ENCODE results near the gene LY6G6C.

The LY6G6C gene

DNA sequence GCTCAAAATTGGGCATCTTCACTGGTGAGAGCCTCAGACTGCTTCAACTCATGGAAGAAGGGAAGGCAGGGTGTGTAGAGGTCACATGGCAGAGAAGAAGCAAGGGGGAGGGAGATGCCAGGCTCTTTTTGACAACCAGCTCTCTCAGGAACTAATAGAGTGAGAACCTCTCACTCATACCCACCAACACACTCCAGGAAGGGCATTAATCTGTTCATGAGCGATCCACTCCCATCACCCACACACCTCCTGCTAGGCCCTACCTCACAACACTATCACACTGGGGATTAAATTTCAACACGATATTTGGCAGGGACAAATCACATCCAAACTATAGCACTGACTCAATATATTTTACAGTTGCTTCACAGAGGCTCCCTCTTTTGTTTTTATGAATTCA is 20.3 kb upstream of the LY6G6C start:
- DNase-seq (ENCODE audit: low spot score) = no peak

GRCh38 chr6:31740397-31741223 is 19.1 kb upstream of the LY6G6C start:
- DNase-seq (ENCODE audit: low spot score) = no peak

GRCh38 chr6:31739639-31740396 is 18.3 kb upstream of the LY6G6C start, which contains the start of gene MSH5:
Gene MSH5 (plus strand): TSS chr6:31740005. CDS start chr6:31740467, 462 bp downstream.
- DNase-seq (ENCODE audit: low spot score) = peak; percentile 98

DNA sequence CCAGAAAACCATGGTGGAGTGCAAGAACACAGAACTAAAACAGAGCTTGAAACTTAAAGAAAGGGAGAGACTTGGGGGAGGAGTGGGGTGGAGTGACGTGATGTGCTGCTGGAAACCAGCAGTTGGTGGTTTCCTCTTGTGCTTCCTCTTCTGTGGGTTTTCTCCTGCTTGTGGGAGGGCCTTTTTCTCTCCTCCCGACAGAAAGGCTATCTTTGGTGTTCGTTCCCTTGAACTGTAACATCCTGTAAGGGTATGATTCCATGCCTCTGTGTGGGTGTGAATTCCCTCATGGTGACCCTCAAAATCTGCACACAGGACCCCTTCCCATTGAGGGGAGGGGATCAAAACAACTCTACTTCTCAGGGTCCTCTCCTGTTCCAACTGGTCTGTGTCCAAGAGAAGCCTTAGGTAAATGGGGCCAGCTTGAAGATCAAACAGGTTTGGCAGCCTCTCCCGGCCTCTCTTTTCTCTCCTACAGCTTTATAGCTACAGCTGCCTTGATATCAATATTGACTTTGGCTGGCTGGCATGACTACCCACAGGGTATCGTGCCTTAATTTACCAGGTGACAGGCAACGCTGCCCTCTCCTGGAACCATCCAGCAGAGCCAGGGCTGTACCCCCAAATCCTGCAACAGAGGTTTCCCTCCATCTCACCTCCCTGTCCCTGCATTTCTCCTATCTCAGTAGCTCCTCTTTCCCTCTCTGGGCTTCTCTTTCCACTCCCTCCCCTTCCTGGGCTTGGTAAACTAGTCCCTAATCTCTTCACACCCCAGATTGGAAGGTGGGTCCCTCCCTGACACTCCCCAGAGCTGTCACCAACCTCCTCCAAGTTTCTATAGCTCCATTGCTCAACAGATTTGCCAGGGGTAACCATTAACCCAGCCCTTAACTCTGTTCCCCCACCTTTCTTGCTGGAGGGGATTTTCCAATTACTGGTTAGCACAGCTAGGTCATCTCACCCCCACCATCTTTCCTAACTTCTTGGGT is 16.7 kb upstream of the LY6G6C start:
- DNase-seq (ENCODE audit: low spot score) = peak; percentile 82

DNA sequence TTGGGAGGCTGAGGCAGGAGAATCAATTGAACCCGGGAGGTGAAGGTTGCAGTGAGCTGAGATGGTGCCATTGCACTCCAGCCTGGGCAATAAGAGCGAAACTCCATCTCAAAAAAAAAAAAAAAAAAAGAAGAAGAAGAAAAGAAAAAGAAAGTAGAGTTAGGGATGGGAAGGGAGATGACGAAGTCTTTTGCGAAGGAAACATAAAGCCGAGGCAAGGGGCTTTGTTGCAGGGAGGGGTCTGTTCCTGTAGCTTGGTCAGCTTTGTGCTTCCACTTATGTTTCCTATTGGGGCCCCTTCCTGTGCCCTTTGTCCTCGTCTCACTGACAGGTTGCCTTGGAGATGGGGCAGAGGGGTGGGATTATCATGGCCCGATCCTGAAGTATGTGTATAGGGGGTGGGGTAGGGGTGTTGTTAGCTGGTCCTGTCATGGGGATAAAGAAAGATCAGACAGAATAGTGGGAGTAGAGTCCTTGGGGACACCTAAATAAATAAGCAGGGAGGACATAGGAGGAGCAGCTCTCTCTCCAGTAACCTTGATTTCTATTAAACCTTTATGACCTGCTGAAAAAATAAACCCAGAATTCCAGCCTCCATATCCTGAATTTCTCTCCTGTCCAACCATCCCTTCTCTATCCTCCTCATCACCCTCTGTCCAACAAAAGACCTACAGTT is 15.9 kb upstream of the LY6G6C start:
- DNase-seq (ENCODE audit: low spot score) = no peak

GRCh38 chr6:31736768-31737314 is 15.3 kb upstream of the LY6G6C start:
- DNase-seq (ENCODE audit: low spot score) = no peak

DNA sequence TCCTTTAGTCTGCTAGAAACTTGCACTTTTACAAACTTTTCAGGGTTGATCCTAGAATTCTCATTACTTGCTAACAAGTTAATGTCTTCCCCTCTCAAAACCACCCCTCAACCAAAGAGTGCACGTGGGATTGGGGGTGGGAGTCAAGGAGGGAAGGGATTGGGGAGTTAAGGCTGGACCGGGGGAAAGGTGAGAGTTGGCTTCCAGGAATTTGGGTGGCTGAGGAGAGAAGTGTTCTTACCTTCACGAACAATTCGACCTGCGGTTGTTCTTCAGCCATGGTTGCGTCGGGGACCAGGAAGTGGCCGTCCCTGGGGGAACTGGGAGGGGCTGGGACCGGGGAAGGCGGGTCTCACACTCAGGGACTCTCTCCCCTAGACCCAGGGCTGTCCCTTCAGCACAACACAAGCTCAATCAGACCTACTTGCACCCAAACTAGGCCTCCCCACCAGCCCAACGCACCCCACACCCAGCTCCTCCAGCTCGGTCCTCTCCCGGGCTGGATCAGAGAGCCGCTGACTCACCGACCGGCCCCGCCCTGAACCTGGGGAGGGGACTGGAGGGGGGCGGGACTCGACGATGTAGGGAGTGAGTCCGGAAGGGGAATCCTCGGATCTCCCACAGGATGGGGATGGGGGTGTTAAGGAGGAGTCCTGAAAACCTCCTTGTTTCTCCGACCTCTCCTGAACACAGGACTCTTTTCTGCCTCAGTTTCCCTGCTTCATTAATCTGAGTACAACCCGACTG is 14.6 kb upstream of the LY6G6C start, which contains the start of gene CLIC1:
TSS of gene CLIC1 (minus strand) at position 510 of the 747 bp plus-strand sequence. CDS start at position 280, 230 bp downstream.
- peak; percentile 88 for DNase-seq (ENCODE audit: low spot score)

- peak; percentile 63 for DNase-seq (ENCODE audit: low spot score)
Observed at GRCh38 chr6:31734821-31735406, 13.4 kb upstream of the LY6G6C start.

DNA sequence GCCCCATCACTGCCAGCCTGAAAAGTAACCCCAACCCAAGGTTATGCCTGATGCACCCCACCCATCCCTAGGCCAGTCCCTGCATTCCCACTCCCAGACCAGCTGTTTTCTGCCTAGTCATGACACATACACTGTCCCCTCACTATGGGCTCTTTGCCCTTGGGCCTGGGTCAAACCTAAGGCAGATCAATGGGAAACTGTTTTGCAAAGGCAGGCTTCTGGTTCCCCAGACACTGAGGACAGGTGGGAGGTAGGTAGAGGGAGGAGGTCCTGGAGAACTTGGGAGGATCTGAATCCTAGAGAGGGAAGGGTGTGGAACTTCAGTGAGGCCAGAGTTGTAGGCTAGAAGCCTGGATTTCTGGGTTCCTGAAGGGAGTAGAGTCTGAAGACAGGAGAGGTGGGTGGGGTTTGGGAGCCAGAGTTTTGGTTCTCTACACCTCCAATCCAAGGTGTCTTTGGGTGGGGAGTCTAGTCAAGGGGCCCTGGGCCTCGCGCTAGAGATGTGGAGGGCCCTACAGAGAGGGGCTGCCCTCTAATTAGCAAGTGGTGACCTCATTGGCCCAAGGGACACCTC is 12.8 kb upstream of the LY6G6C start:
- no peak for DNase-seq (ENCODE audit: low spot score)

DNA sequence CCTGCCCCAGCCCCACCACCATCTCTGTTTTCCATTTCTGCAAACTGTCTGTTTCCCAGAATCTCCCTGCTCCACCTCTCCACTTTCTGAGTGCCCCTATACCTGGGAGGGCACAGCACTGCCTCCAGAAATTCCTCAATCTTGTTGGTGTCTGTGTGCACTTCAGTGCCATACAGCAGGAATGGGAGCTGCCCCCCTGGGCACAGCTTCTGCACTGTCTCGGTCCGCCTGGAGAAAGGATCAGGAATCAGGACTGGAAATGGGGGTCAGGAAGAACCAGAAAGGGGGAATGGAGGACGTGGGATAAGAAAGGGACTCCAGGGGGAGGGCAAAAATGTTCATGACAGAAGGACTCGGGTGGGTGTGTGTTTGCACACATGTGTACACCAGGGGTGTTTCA is 12.2 kb upstream of the LY6G6C start:
- no peak for DNase-seq (ENCODE audit: low spot score)

GRCh38 chr6:31732029-31732428 is 10.5 kb upstream of the LY6G6C start:
- no peak for DNase-seq (ENCODE audit: low spot score)

DNA sequence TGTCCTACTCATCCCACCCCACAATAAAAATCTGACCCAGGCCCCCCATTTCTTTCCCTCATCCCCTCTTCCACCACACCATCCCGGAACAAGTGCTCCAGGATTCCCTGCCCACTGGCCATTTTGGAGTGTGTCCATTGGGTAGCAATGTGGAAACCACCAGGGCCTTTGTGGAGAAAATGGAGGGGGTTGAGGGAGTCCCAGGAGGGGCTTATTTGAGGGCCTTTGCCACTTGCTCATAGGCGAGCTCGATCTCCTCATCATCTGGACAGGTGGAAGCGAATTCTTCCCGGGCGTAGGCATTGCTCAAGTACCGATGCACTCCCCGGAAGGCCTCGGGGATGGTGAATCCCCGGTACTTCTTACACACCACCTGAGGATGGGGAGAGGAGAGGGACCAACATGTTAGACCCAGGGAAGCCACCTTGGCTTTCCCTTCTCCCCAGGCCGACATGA is 9.1 kb upstream of the LY6G6C start:
- DNase-seq (ENCODE audit: low spot score) = no peak

- peak; percentile 90 for DNase-seq (ENCODE audit: low spot score)
Observed at GRCh38 chr6:31729979-31730630, 8.6 kb upstream of the LY6G6C start.

- peak; percentile 94 for DNase-seq (ENCODE audit: low spot score)
Observed at GRCh38 chr6:31729515-31729978, 8.0 kb upstream of the LY6G6C start.

DNA sequence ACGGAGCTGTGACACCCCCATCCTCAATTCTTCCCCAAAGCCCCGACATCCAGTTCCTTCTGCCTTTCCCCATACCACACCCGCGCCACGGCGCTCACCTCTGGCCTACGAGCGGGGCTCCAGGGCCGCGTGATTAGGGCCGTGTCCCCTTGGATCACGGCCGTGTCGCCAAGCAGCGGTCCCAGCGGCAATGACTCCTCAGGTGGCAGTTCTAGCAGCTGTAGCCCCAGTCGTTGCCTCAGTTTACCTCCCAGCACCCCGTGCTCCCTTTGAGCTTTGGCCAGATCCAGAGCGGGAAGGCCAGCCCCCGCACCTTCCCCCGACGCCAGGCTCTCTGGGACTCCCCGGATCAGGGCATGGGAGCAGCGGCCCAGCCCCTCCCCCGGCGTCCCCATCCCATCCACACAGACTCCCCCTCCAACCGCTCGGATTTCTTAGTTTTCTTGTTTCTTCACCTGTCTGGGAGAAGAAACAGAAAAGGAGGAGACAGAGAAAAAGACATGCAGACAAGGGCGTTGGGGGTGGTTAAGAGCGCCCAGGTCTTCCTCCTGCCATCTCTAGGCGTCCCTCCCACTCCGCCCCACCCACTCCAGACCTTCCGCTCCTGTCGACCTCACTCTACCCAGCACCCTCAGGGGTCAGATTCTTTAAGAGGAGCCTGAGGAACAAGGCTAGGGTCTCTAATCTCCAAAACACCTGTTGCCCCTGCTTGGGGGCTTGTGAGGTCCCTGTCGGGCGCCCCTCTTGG is 7.4 kb upstream of the LY6G6C start, which contains the start of gene DDAH2:
TSS of gene DDAH2 (minus strand) at position 533 of the 748 bp plus-strand sequence. CDS start at position 395, 138 bp downstream.
- DNase-seq (ENCODE audit: low spot score) = no peak

GRCh38 chr6:31727717-31728671 is 6.4 kb upstream of the LY6G6C start:
- DNase-seq (ENCODE audit: low spot score) = no peak
